IPS DF 4.7 (cell line): ENCODE measurements around the gene RILP.

Source experiments
- DNase-seq: peaks from one replicate; pipeline ENCODE4 v3.0.0-alpha.2; 2013; ENCODE audit warnings: low spot score; ENCODE audit errors: extremely low read depth

Gene RILP

DNA sequence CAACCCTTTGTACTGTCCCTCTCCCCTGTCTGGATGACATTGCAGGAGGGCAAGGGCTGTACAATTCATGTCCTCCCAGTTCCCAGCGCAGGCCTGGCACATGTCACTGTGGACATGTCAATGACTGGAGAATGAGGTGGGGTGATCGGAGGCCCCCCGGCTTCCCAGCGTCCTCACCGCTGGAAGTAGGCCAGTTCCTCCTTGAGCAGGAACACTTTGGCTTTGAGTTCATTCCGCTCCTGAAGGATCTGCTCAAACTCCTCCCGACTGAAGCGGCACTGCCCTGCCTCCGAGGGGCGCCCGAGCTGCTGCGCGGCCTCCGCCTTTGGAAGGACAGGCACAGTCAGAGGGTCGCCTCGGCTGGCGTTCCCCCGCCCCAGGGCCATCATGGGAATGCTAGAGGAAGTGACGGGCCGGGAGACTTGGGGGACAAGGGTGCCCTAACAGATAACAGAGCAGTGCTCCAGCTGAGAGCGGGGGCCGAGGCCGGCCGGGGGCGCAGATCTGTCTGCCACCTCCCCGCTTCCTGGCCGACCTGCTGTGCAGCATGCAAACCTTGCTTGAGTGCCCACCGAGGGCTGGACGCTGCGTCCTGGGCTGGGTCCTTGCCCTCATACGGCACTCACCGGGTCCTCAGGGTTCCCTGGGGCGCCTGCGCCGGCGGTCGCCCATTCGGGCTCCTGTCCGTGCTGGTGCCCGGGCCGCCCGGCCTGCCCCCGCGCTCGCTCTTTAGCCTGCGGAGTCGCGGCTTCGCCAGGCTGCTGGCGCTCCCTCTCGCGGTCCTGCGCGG lies 1.3 kb downstream of the RILP start:
- DNase-seq: no peak

DNA sequence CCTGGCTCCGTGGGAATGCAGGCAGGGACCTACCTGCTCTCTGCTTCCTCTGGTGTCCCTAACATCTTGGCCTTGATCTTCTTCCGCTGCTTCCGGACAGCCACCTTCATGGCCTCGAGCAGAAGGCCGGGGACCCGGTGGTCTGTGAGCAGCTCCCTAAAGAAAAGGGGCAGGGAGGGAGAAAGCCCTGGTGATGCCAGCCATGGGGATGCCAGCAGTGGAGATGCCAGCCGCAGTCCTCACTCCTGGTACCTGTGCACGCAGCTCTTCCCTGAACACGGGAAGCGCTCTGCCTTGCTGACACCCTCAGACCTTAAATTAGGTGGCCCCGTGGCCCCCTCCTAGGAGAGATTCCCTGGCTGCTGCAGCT lies 1.9 kb downstream of the RILP start:
- DNase-seq: no peak

DNA sequence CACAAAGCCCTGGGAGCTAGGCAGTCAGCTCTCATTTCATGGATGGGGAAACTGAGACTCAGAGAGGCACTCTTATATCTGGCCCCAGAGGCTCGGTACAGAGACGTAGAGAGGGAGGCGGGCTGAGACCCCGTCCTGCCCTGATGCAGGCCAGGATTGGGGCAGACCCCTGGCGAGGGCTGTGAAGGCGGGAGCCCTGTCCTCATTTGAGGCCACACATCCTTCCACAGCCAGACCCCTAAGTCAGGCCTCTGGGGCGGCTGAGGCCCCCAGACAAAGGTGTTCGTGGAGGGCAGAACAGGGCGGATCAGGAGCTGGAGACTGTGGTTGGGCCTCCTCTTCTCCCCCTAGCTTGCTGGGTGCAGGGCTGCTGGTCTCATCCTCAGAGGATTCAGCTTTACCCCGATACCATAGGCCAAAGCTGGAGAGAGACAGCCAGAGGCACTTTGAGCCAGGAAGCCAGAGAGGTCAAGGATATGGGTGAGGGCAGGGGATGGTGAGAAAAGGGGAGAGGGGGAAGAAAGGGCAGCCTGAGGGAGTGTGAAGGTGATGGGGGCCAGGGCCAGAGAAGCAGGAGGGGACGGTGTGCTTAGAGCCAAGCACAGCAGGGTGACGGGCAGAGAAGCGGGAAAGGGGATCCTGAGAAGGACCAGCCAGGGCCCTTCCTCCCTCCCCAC lies 3.3 kb downstream of the RILP start:
- no peak for DNase-seq

DNA sequence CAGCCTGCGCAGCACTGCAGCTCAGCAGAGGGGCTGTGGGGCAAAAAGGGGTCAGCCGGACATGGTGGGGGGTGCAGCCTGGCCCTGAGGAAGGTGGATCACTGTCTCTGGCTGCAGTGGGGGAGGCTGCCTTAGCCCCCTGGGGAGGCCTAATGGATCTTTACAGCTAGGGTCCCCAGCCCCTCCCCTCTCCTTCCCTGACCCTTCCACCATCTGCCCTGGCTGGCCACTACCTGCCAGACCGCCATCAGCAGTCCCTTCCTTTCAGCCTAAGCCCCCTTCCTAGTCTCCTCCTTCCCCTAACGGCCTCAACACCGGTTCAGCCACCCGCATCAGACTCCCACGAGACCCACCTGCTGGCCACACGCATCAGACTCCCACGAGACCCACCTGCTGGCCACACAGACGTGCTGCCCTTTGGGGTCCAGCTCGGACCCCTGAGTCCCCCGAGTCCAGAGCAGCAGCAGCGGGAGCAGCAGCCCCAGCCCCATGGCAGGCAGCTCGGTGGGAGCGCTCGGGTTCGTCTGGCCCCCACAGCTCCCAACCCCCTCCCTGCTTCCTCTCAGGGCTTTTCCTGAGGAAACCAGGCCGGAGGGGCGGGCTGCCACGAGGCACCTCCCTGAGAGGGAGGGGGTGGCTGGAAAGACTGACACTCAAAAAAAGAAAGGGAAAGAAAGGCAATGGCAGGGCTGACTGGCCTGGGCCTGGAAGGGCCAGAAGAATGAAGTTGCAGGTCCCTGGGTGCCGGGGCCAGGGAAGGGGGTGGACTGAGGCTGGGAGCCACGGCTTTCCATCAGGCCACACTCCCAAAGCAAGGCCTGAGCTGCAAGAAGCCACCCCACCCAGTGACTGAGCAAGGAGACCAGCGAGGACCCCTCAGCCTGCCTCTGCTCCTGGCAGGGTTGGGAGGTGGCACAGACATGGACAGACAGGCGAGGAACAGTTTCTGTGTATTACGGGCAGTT lies 4.2 kb downstream of the RILP start, which contains the start of gene SCARF1:
TSS of gene SCARF1 (minus strand) at position 526 of the 965 bp plus-strand sequence. CDS start at position 491, 35 bp downstream.
- DNase-seq: no peak

DNA sequence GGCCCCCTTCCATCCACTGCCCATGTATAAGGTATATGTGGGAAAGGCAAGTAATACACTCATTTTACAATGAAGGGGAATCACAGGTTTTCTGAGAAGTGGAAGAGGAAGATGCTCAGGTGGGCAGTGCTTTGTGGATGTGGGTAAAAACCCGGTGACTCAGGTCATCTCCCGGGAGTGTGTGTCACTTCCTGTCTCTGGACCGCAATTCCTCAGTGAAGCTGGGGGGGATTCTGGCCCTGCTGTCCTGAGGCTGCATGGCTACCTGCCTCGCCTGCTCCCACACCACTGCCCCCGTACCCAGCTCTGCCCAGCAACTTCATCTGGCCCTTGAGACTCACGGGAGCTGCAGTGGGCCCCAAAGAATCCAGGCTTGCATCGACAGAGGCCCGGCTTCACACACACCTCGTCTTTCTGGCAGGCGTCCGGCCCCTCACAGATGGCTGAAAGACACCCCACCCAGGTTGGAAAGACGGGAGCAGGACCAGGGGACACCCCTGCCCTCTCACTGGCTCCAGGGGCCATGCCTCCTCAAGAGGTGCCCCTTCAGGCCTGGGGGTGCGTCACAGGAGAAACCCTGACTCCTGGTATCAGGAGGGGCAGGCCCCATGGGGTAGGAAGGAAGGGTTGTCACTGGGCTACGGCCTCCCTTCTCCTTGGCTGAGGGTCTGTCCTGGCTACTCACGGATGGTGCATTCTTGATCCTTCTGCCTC lies 5.0 kb downstream of the RILP start:
- no peak for DNase-seq

DNA sequence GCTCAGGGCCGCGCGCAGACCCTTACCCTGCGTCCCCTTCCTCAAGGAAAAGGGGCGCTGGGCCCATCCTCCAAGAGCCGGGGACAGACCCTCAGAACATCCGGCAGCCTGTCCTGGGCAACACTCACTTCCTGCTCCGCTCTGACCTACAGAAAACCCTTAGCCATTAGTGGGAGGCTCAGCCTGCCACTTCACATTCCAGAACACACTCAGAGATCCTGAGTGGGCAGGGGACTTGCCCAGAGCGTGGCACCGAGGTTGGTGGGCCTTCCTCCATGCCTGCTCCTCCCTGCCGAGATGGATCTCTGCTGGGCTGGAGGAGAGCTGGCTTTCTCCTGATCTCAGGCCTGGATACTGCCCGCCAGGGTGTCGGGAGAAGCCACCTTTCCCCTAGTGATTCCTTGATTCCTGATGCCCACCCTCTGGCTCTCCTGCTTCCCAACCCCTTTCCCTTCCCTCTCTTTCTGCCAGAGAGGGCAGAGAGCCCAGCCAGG lies 5.6 kb downstream of the RILP start:
- DNase-seq: no peak

DNA sequence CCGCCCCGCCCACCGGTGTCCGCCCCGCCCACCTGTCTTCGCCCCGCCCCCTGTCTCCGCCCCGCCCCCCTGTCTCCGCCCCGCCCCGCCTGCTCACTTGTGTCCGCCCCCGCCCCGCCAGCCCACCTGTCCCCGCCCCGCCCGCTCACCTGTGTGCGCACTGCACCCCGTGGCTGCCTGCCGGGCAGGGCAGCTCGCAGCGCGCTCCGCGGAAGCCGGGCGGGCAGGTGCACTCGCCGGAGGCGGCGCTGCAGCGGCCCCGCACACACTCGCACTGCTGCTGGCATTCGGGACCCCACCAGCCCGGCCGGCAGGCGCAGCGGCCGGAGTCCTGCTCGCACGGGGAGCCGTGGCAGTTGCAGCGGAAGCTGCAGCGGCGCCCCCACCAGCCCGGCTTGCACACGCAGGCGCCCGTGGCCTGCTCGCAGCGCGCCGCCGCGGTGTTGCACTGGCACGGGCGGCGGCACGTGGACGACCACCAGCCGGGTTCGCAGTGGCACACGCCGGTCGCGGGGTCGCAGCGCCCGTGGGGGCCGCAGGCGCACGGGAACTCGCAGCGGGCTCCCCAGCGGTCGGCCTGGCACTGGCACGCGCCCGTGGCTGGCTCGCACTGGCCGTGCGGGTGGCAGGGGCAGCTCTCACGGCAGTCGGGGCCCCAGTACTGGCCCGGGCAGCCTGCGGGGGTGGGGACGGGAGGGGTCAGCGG lies 6.2 kb downstream of the RILP start:
- no peak for DNase-seq

DNA sequence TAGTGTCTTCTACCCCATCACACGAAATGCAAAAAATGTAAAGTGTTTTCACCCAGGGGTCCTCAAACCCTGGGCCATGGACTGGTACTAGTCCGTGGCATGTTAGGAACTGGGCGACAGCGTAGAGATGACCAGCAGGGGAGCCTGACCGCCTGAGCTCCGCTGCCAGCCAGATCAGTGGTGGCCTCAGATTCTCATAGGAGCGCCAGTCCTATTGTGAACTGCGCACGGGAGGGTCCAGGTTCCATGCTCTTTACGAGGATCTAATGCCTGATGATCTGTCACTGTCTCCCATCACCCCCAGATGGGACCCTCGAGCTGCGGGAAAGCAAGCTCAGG lies 8.6 kb downstream of the RILP start:
- DNase-seq: no peak

DNA sequence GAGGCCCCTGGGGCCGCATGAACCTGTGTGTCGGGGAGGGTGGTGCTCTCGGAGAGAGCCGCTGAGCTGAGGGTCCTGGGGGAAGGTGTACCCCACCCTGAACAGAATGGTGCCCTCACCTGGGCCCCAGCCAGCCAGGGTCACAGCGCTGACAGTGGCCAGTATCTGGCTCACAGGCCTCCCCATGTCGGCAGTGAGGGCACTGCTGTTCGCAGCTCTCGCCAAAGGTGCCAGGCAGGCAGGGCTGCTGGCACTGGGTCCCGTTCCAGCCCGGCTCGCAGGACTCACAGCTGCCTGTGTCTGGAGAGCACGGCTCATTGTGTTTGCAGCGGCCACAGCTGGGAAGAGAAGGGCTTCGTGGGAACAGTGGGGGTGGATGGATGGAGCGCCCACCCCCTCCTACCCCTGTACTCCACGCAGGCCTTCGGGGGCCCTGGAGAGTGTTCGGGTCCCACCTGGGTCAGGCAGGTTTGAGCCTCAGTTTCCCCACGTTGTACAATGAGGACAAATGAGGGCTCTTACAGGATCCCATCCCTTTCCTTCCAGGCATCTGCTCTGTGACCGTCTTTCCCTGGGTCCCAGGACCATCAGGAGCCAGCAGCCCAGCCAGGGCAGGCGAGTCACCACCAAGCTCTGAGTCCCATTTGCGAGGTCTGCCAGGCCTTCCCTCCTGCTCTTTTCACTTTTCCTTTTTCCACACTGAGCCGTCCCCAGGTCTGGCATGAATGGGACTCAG lies 9.2 kb downstream of the RILP start:
- DNase-seq: no peak

DNA sequence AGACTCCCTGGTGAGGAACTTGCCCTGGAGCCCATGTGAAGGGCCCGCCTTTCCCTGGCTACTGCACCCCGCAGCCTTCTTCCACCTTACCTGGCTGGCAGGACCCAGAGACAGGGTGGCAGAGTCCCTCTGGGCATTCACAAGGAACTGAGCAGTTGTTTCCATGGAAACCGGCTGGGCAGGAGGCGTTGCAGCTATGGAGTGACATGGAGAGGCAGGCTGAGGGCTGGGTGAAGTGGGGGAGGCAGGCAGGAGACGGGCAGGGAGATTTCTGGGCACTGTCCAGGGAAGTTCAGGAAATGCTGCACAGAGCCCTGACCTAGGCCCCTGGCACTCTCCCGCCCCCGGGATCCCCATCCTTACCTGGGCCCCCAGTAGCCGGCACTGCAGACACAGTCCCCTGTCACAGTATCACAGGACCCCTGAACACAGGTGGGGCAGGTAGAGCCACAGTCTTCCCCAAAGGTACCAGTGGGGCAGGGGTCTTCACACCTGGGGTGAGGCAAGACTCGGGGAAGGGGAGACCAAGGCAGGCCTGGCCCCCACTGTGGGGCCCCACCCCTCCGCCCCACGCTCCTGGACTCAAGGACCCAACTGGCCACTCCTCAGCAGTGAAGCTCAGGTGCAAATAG lies 10.0 kb downstream of the RILP start:
- DNase-seq: no peak

DNA sequence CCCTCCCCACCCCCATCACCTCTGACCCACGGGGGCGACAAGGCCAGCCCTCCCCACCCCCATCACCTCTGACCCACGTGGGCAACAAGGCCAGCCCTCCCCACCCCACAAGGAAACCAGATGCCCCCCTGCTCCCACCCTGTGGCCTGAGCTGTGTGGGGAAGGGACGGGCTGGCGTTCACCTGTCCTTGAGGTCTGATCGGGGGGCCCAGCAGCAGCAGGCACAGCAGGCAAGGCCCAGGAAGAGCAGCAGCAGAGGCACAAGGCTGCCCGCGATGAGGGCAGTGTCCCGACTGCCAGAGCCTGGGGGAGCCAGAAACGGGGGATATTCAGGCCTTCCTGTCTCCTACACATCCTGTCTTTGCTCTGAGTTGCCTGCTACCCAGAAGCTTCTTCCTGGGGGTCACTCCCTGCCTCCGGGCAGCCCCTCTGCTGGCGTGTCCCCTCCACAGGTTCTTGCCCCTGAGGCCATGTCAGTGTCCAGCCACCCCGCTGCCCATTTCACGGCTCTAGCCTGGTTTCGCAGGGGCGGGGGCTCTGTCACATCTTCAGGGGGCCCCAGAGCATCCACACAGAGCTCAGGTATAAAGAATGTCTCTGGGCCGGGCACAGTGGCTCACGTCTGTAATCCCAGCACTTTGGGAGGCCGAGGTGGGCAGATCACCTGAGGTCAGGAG lies 10.9 kb downstream of the RILP start:
- no peak for DNase-seq

DNA sequence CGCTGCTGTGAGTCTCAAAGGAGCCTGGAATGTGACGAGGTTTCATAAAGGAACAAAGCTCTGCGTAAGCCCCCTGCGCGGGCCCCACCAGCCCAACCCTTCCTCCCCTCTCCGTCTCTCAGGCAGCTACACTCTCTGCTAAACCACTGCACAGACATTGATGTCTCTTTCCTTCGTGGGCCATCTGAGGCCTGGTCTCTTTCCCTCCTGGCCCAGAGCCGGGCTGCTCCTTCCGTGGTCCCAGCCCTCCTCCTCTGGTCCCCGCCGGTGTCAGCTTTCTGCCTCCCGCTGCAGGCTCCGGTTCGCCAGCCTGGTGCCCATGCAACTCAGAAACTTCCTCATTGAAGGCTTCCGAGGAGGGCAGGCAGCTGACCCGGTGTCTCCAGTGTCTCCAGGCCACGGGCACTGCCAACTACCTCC lies 11.5 kb downstream of the RILP start:
- no peak for DNase-seq

DNA sequence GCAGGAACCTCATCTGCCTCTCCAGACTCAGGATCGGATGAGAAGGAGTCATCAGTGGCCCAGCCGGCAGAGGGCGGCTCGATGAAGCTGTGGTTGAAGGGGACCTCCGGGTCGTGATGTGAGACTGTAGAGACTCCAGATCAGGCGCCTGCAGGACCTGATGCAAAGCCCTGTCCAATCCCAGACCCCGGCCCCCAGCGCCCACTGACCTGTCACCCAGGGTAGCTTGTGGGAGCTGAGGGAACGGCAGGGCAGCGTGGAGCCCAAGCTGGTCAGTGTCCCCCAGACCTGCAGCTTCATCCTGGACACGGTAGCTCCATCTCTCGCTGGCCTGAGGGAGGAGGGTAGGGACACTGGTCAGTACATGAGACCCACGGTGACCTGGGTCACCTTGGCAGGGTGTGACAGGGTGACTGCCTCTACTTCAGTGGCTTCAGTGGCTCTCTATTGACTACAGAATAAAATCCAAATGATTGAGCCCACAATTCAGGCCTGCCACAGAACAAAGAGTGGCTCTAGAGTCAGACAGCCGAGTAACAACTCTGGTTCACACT lies 12.9 kb downstream of the RILP start:
- no peak for DNase-seq

DNA sequence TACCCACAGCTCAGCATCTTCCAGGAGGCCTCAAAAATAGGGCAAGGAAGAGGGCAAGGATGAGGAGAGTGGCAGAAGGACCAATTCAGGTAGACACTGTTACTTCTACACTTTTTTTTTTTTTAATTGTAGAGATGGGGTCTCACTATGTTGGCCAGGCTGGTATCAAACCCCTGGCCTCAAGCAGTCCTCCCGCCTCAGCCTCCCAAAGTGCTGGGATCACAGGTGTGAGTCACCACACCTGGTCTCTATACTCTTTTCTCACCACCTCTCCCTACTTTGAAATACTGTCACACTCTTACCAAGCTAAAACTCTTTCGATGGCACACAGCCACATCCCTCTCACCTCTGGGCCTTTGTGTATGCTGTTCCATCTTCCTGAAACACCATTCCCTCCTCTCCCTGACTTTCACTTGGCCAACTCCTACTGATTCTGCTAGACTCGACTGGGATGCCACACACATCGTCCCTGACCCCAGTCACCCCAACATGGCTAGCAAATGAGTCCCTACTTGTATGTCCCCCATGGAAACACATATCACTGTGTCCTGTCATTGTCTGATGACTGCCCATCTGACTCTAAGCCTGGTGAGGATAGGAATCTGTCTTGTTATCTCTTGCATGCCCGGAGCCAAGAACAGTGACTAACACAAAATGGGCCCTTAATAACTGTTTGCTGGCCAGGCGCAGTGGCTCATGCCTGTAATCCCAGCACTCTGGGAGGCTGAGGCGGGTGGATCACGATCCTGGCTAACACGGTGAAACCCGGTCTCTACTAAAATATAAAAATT lies 13.8 kb downstream of the RILP start:
- DNase-seq: no peak

DNA sequence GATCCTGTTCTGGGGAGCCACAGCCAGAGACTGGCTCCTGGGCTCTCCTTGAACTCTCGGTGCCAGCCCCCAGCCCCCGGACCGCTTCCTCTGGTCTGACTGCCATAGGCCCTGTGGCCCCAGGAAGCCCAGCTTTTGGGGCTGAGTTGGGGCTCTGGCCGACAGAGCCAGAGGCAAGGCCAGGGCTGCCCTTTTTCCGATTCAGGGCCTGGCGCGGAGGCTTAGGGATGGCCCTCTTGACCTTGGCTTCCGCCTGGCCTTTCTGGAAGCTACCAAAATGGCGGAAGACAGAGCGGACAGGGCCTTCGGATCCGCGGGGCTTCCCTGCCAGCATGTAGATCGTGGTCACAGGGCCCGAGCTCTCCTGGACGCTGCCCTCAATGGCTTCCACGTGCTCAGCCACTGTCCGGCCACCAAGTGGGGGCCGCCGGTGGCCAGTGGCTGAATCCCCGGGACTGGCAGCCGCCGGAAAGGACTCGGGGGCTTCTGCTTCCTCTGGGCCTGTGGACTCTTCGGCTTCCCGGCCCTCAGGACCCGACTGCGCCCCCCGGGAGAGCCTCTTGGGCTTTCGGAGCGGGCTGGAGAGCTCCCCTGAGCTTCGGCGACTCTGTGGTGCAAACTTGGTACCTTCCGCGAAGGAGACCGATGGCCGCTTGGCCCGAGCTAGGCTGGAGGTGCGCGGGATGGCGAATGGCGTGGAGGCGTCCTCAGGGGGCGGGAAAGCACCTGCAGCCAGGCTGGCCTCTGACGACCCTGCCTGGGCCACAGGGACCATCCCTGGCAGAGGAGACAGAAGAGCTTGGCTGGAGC lies 14.6 kb downstream of the RILP start:
- DNase-seq: no peak

DNA sequence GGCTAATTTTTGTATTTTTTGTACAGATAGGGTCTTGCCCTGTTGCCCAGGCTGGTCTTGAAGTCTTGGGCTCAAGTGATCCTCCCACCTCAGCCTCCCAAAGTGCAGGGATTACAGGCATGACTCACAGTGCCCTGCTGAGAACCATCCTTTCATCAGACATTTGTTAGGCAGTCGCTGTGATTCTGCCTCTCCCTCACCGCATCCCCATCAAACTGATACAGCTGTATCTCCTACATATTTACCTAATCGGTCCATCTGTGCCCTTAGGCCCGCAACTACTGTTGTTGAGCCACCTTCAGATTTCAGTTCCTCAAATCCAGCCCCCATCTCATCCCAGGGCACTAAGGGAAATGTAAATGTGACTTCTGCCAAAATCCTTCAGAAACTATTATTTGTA lies 19.0 kb downstream of the RILP start:
- no peak for DNase-seq
